ENCODE measurements around the gene CD40. TPM values are rescaled to one million over a fixed set of nuclear protein-coding genes. Genes with fewer than 3 reads are reported as not detected.

CD40 gene
- polyA plus RNA-seq, 3 donors: 14.4 to 26.1 (median 18.8) TPM

- no peaks in the 10 kb centered on the region for H4K20me1 ChIP-seq (ENCODE audit: insufficient read depth, low read length)
- intact Hi-C loops (cut with micrococcal nuclease): loop anchor here (10.0 kb wide), 2 partner anchors 147 to 157 kb away; partner anchors contain the start of gene SLC12A5 (in 1 of the 2)
- no peaks in the 10 kb centered on the region for H3K36me3 ChIP-seq (replicated peaks in 1 of 2; ENCODE audit: control insufficient read depth in 1 of 2, insufficient read depth in 2 of 2, low read length in 2 of 2)
- no peak overlapping the region for H3K9ac ChIP-seq (ENCODE audit: insufficient read depth, low read length, poor library complexity, severe bottlenecking)
- H3K4me1 ChIP-seq (ENCODE audit: control insufficient read depth in 1 of 2, insufficient read depth in 2 of 2, low read length in 2 of 2): no peaks in the 10 kb centered on the region
- peaks cover 44 to 67% (median 59%) of the 10 kb centered on the region in 3 donors for H3K27me3 Mint-ChIP-seq (ENCODE audit: low read depth in 3 of 3)
- H3K27me3 ChIP-seq (ENCODE audit: control insufficient read depth in 2 of 2, insufficient read depth in 2 of 2, low read length in 2 of 2): peaks cover 28 to 45% of the 10 kb centered on the region in 2 donors
- no peak overlapping the region for H3K4me3 ChIP-seq (replicated peaks in 1 of 3; ENCODE audit: low read depth in 2 of 3, low read length in 3 of 3)
- no peak overlapping the region for H3K4me2 ChIP-seq (replicated peaks; ENCODE audit: extremely low read depth, low read length, poor library complexity, severe bottlenecking)
- H3K4me3 Mint-ChIP-seq: no peak overlapping the region
- DNase-seq: no peak
- TF ChIP-seq CTCF (IDR thresholded peaks at IDR 0.05): no peak
- H2AFZ ChIP-seq (ENCODE audit: insufficient read depth, low read depth, low read length, poor library complexity, severe bottlenecking): no peak overlapping the region
- H3K27ac ChIP-seq (ENCODE audit: low read depth in 1 of 2, low read length in 2 of 2): no peak overlapping the region
- H3K4me1 Mint-ChIP-seq: peaks cover 7% of the 10 kb centered on the region
- H3K27ac Mint-ChIP-seq: no peak overlapping the region
- WGBS (ENCODE audit: insufficient coverage): 76% methylated on average over 4 of the region's 5 CpGs
- peaks cover 0 to 4% of the 10 kb centered on the region in 2 donors for H3K9me3 ChIP-seq (replicated peaks in 1 of 2; ENCODE audit: control insufficient read depth in 1 of 2, insufficient read depth in 1 of 2, low read length in 2 of 2)
- no peaks in the 10 kb centered on the region for H3K79me2 ChIP-seq (ENCODE audit: insufficient read depth, low read length)
- peaks cover 0 to 16% (median 2%) of the 10 kb centered on the region in 7 donors for H3K9me3 Mint-ChIP-seq
- H3K36me3 Mint-ChIP-seq: no peaks in the 10 kb centered on the region
These were observed 53.8 kb downstream of the CD40 start for GRCh38 chr20:46171909-46172308.

GRCh38 chr20:46172455-46172854 lies 54.3 kb downstream of the CD40 start:
- no peak for DNase-seq
- Mint-ChIP-seq H3K36me3 (no peaks in the 10 kb centered on the region), H3K4me3 (peak overlapping the region in 1 of 2 donors; percentile 17), H3K27me3 (ENCODE audit: low read depth in 3 of 3) (peaks cover 45 to 67% (median 61%) of the 10 kb centered on the region in 3 donors), H3K4me1 (peaks cover 7% of the 10 kb centered on the region), H3K9me3 (peaks cover 0 to 16% (median 2%) of the 10 kb centered on the region in 7 donors), H3K27ac (peak overlapping the region in 1 of 7 donors; percentile 62)
- TF ChIP-seq CTCF (IDR thresholded peaks at IDR 0.05): no peak
- Histone ChIP-seq H3K4me2 (replicated peaks; ENCODE audit: extremely low read depth, low read length, poor library complexity, severe bottlenecking) (no peak overlapping the region), H3K9me3 (replicated peaks in 1 of 2; ENCODE audit: control insufficient read depth in 1 of 2, insufficient read depth in 1 of 2, low read length in 2 of 2) (peaks cover 0 to 4% of the 10 kb centered on the region in 2 donors), H3K4me3 (replicated peaks in 1 of 3; ENCODE audit: low read depth in 2 of 3, low read length in 3 of 3) (no peak overlapping the region), H2AFZ (ENCODE audit: insufficient read depth, low read depth, low read length, poor library complexity, severe bottlenecking) (no peak overlapping the region), H3K27me3 (ENCODE audit: control insufficient read depth in 2 of 2, insufficient read depth in 2 of 2, low read length in 2 of 2) (peaks cover 28 to 45% of the 10 kb centered on the region in 2 donors), H3K36me3 (replicated peaks in 1 of 2; ENCODE audit: control insufficient read depth in 1 of 2, insufficient read depth in 2 of 2, low read length in 2 of 2) (no peaks in the 10 kb centered on the region), H3K9ac (ENCODE audit: insufficient read depth, low read length, poor library complexity, severe bottlenecking) (no peak overlapping the region), H3K79me2 (ENCODE audit: insufficient read depth, low read length) (no peaks in the 10 kb centered on the region), H4K20me1 (ENCODE audit: insufficient read depth, low read length) (no peaks in the 10 kb centered on the region), H3K4me1 (ENCODE audit: control insufficient read depth in 1 of 2, insufficient read depth in 2 of 2, low read length in 2 of 2) (no peaks in the 10 kb centered on the region), H3K27ac (ENCODE audit: low read depth in 1 of 2, low read length in 2 of 2) (no peak overlapping the region)
- 70% methylated on average over 4 of the region's 6 CpGs for WGBS (ENCODE audit: insufficient coverage)
- intact Hi-C loops (cut with micrococcal nuclease): loop anchor here (10.0 kb wide), 2 partner anchors 148 to 158 kb away; partner anchors contain the start of gene SLC12A5 (in 1 of the 2)

All from CD14-positive monocyte (primary cell).